Endothelial cell of umbilical vein (primary cell): ENCODE data around the gene MARS2.

Experiments used
- CTCF ChIP-seq, 2 donors: IDR thresholded peaks; 1 replicate in 1 of 2; 2 replicates in 1 of 2; pipeline ENCODE4 v1.5.1; 2011; ENCODE audit warnings: low read length in 2 of 2, mild to moderate bottlenecking in 2 of 2, moderate library complexity in 2 of 2, control low read depth in 1 of 2, inconsistent platforms in 1 of 2, low read depth in 1 of 2; ENCODE audit not compliant: insufficient read depth in 1 of 2; ENCODE audit errors: extremely low read depth in 1 of 2
- EZH2 ChIP-seq: IDR thresholded peaks from 2 replicates; pipeline ENCODE4 v1.6.1; 2012; ENCODE audit warnings: borderline replicate concordance, low read depth, mild to moderate bottlenecking, moderate library complexity, low read length, inconsistent platforms; ENCODE audit not compliant: severe bottlenecking
- JUN ChIP-seq: IDR thresholded peaks from 2 replicates; pipeline ENCODE4 v1.6.1; 2011; ENCODE audit warnings: borderline replicate concordance, low read depth; ENCODE audit not compliant: insufficient read length, insufficient read depth
- MYC ChIP-seq: IDR thresholded peaks from one replicate; pipeline ENCODE4 v1.6.1; 2011; ENCODE audit warnings: mild to moderate bottlenecking, low read depth, low read length
- POLR2A ChIP-seq: IDR thresholded peaks from 2 replicates; pipeline ENCODE4 v1.6.1; 2012; ENCODE audit warnings: low read depth, mild to moderate bottlenecking, control low read depth, low read length
- POLR2AphosphoS5 ChIP-seq: IDR thresholded peaks from 2 replicates; pipeline ENCODE4 v1.6.1; 2012; ENCODE audit warnings: low read depth, mild to moderate bottlenecking, control low read depth, low read length, moderate library complexity; ENCODE audit not compliant: insufficient read depth

- TF ChIP-seq CTCF (IDR thresholded peaks at IDR 0.05; ENCODE audit: extremely low read depth in 1 of 2, insufficient read depth in 1 of 2, low read depth in 1 of 2, low read length in 2 of 2) (no peak), JUN (no peak), POLR2A (no peak), POLR2AphosphoS5 (no peak), MYC (no peak), EZH2 (no peak)
Measured at GRCh38 chr2:197674060-197674459, 31.1 kb upstream of the MARS2 start.
